ENCODE data around the gene ADAMTS12. TPM values are rescaled to one million over a fixed set of nuclear protein-coding genes. Genes with fewer than 3 reads are reported as not detected.

ADAMTS12 gene
- polyA plus RNA-seq, 3 donors = not detected

DNA sequence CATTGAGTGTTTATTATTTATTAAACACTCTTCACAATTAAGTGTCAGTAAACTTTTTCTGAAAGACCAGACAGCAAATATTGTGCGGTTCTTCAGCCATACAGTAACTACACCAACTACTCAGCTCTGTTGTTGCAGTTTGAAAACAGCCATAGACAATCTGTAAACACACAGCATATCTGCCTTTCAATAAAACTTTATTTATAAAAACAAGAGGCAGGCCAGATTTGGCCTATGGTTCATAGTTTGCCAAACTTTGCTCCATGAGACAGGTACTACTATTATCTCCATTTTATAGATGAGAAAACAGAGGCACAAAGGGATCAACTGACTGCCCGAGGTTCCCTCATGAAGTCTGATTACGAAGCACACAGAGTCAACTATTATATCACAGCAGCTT is 11.5 kb downstream of the ADAMTS12 start:
- H3K4me2 ChIP-seq (replicated peaks; ENCODE audit: extremely low read depth, low read length, poor library complexity, severe bottlenecking) = no peak overlapping the region
- H3K4me1 Mint-ChIP-seq = no peaks in the 10 kb centered on the region
- H3K9me3 Mint-ChIP-seq = peaks cover 2 to 13% (median 6%) of the 10 kb centered on the region in 7 donors
- H3K9me3 ChIP-seq (replicated peaks in 1 of 2; ENCODE audit: control insufficient read depth in 1 of 2, insufficient read depth in 1 of 2, low read length in 2 of 2) = peaks cover 0 to 4% of the 10 kb centered on the region in 2 donors
- H3K27me3 ChIP-seq (ENCODE audit: control insufficient read depth in 2 of 2, insufficient read depth in 2 of 2, low read length in 2 of 2) = no peaks in the 10 kb centered on the region
- H4K20me1 ChIP-seq (ENCODE audit: insufficient read depth, low read length) = no peaks in the 10 kb centered on the region
- no peak overlapping the region for H3K27ac Mint-ChIP-seq
- no peaks in the 10 kb centered on the region for H3K27me3 Mint-ChIP-seq (ENCODE audit: low read depth in 3 of 3)
- TF ChIP-seq, protein P1, sequence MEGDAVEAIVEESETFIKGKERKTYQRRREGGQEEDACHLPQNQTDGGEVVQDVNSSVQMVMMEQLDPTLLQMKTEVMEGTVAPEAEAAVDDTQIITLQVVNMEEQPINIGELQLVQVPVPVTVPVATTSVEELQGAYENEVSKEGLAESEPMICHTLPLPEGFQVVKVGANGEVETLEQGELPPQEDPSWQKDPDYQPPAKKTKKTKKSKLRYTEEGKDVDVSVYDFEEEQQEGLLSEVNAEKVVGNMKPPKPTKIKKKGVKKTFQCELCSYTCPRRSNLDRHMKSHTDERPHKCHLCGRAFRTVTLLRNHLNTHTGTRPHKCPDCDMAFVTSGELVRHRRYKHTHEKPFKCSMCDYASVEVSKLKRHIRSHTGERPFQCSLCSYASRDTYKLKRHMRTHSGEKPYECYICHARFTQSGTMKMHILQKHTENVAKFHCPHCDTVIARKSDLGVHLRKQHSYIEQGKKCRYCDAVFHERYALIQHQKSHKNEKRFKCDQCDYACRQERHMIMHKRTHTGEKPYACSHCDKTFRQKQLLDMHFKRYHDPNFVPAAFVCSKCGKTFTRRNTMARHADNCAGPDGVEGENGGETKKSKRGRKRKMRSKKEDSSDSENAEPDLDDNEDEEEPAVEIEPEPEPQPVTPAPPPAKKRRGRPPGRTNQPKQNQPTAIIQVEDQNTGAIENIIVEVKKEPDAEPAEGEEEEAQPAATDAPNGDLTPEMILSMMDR (IDR thresholded peaks at IDR 0.05) = no peak
- no peak for DNase-seq
- no peak overlapping the region for H3K4me3 ChIP-seq (replicated peaks in 1 of 3; ENCODE audit: low read depth in 2 of 3, low read length in 3 of 3)
- H3K36me3 Mint-ChIP-seq = no peaks in the 10 kb centered on the region
- H3K9ac ChIP-seq (ENCODE audit: insufficient read depth, low read length, poor library complexity, severe bottlenecking) = no peak overlapping the region
- intact Hi-C loops (cut with micrococcal nuclease) = no loop called here
- no peak overlapping the region for H3K27ac ChIP-seq (ENCODE audit: low read depth in 1 of 2, low read length in 2 of 2)
- no peak overlapping the region for H2AFZ ChIP-seq (ENCODE audit: insufficient read depth, low read depth, low read length, poor library complexity, severe bottlenecking)
- no peaks in the 10 kb centered on the region for H3K36me3 ChIP-seq (replicated peaks in 1 of 2; ENCODE audit: control insufficient read depth in 1 of 2, insufficient read depth in 2 of 2, low read length in 2 of 2)
- 85% methylated on average over 3 of the region's 3 CpGs for WGBS (ENCODE audit: insufficient coverage)
- no peaks in the 10 kb centered on the region for H3K4me1 ChIP-seq (ENCODE audit: control insufficient read depth in 1 of 2, insufficient read depth in 2 of 2, low read length in 2 of 2)
- H3K79me2 ChIP-seq (ENCODE audit: insufficient read depth, low read length) = no peaks in the 10 kb centered on the region
- H3K4me3 Mint-ChIP-seq = no peak overlapping the region

DNA sequence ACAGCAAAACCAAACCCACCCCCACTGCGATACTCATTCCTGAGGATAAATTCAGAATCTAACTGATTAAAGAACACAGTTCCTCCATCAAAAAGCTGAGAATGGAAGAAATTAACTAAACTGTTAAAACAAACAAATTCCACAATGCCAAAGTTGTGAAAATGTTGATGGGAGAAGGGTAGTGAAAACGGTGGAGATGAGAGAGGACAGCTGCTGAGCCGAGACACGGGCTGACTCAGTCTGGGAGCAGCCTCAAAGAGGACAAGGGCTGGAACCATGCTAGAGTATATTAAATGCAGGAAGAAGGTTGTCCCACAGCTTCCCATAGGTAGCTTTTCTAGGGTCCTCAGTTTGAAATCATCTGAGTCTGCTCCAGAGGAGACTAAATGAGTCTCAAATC is 14.3 kb downstream of the ADAMTS12 start:
- H3K4me1 Mint-ChIP-seq = no peaks in the 10 kb centered on the region
- WGBS (ENCODE audit: insufficient coverage) = 93% methylated on average over 3 of the region's 4 CpGs
- Histone ChIP-seq H3K4me1 (ENCODE audit: control insufficient read depth in 1 of 2, insufficient read depth in 2 of 2, low read length in 2 of 2) (no peaks in the 10 kb centered on the region), H3K79me2 (ENCODE audit: insufficient read depth, low read length) (no peaks in the 10 kb centered on the region), H3K36me3 (replicated peaks in 1 of 2; ENCODE audit: control insufficient read depth in 1 of 2, insufficient read depth in 2 of 2, low read length in 2 of 2) (no peaks in the 10 kb centered on the region), H4K20me1 (ENCODE audit: insufficient read depth, low read length) (no peaks in the 10 kb centered on the region), H3K9ac (ENCODE audit: insufficient read depth, low read length, poor library complexity, severe bottlenecking) (no peak overlapping the region), H3K9me3 (replicated peaks in 1 of 2; ENCODE audit: control insufficient read depth in 1 of 2, insufficient read depth in 1 of 2, low read length in 2 of 2) (peaks cover 0 to 4% of the 10 kb centered on the region in 2 donors), H3K27ac (ENCODE audit: low read depth in 1 of 2, low read length in 2 of 2) (no peak overlapping the region), H2AFZ (ENCODE audit: insufficient read depth, low read depth, low read length, poor library complexity, severe bottlenecking) (no peak overlapping the region), H3K27me3 (ENCODE audit: control insufficient read depth in 2 of 2, insufficient read depth in 2 of 2, low read length in 2 of 2) (no peaks in the 10 kb centered on the region), H3K4me3 (replicated peaks in 1 of 3; ENCODE audit: low read depth in 2 of 3, low read length in 3 of 3) (no peak overlapping the region), H3K4me2 (replicated peaks; ENCODE audit: extremely low read depth, low read length, poor library complexity, severe bottlenecking) (no peak overlapping the region)
- DNase-seq = no peak
- no peak overlapping the region for H3K4me3 Mint-ChIP-seq
- H3K27ac Mint-ChIP-seq = no peak overlapping the region
- peaks cover 2 to 15% (median 3%) of the 10 kb centered on the region in 7 donors for H3K9me3 Mint-ChIP-seq
- TF ChIP-seq, protein P1 (IDR thresholded peaks at IDR 0.05) = no peak
- intact Hi-C loops (cut with micrococcal nuclease) = no loop called here
- H3K27me3 Mint-ChIP-seq (ENCODE audit: low read depth in 3 of 3) = no peaks in the 10 kb centered on the region
- H3K36me3 Mint-ChIP-seq = no peaks in the 10 kb centered on the region

Measured in CD14-positive monocyte (primary cell).